K562 (cell line): ENCODE data around the gene BPIFB6.

Experiments
- CAMTA2 ChIP-seq: fragments of 250-450 bp; sonication (Bioruptor Pico); conservative IDR thresholded peaks from 2 replicates; pipeline ENCODE4 v1.5.1; 2022
- DPF2 ChIP-seq: fragments of 450-650 bp; IDR thresholded peaks from 2 replicates; pipeline ENCODE4 v1.6.1; 2016
- KAT2B ChIP-seq: IDR thresholded peaks from one replicate; pipeline ENCODE4 v1.6.1; 2012; ENCODE audit warnings: low read depth, mild to moderate bottlenecking, control low read depth, inconsistent platforms, low read length, moderate library complexity
- MXI1 ChIP-seq: IDR thresholded peaks from 2 replicates; pipeline ENCODE4 v1.6.1; 2011; ENCODE audit warnings: low read depth, mild to moderate bottlenecking, improper control_type of control experiment, low read length
- RBM39 ChIP-seq: fragments of 200-400 bp; formaldehyde crosslinking; optimal IDR thresholded peaks from 2 replicates; pipeline ENCODE3; 2018; ENCODE audit warnings: low read depth, low read length
- ZNF224 ChIP-seq: sonication (generic); formaldehyde crosslinking; IDR thresholded peaks from 2 replicates; pipeline ENCODE4 v1.8.0; 2022; ENCODE audit warnings: mild to moderate bottlenecking, missing genetic modification reagents
- TF ChIP-seq, protein P1 (sequence below), 3 experiments: IDR thresholded peaks in 2 of 3; conservative IDR thresholded peaks in 1 of 3; 2 replicates each; pipeline ENCODE4 v1.5.1; 2011 to 2012; ENCODE audit warnings: low read length in 3 of 3, mild to moderate bottlenecking in 3 of 3, control low read depth in 2 of 3, improper control_type of control experiment in 1 of 3, inconsistent platforms in 1 of 3, low read depth in 1 of 3, mixed read lengths in 1 of 3, moderate library complexity in 1 of 3; ENCODE audit not compliant: insufficient read depth in 2 of 3
- TF ChIP-seq, protein P2 (sequence below): sonication (generic); formaldehyde crosslinking; IDR thresholded peaks from 2 replicates; pipeline ENCODE4 v1.8.1; 2023; ENCODE audit warnings: mild to moderate bottlenecking, missing genetic modification reagents

DNA sequence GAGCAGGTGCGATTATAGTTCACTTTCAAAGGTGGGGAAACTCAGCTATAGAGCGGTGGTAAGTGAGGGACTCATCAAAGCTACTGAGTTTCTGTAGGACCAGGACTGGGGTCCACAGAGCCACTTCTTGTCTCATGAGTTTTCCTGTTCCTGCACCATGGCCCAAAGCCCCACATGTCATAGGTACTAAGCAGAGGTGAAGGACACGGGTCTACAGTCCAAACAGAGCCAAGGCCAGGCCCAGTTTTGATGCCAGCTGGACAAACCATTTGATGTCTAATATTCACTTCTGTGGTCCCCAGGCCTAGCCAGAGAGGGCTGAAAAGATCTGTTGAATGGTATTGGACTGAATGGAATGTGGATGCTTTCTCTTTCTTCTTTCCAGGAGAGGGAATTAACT, 11.0 kb downstream of the BPIFB6 start:
- TF ChIP-seq CAMTA2 (CRISPR knock-in tag) (no peak), KAT2B (no peak), MXI1 (no peak), DPF2 (no peak), RBM39 (no peak), ZNF224 (CRISPR knock-in tag) (no peak)
- TF ChIP-seq, protein P1, sequence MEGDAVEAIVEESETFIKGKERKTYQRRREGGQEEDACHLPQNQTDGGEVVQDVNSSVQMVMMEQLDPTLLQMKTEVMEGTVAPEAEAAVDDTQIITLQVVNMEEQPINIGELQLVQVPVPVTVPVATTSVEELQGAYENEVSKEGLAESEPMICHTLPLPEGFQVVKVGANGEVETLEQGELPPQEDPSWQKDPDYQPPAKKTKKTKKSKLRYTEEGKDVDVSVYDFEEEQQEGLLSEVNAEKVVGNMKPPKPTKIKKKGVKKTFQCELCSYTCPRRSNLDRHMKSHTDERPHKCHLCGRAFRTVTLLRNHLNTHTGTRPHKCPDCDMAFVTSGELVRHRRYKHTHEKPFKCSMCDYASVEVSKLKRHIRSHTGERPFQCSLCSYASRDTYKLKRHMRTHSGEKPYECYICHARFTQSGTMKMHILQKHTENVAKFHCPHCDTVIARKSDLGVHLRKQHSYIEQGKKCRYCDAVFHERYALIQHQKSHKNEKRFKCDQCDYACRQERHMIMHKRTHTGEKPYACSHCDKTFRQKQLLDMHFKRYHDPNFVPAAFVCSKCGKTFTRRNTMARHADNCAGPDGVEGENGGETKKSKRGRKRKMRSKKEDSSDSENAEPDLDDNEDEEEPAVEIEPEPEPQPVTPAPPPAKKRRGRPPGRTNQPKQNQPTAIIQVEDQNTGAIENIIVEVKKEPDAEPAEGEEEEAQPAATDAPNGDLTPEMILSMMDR (IDR thresholded peaks at IDR 0.05 in 2 of 3, conservative IDR thresholded peaks at IDR 0.05 in 1 of 3; ENCODE audit: insufficient read depth in 2 of 3, low read depth in 1 of 3, low read length in 3 of 3) = no peak
- TF ChIP-seq, protein P2, sequence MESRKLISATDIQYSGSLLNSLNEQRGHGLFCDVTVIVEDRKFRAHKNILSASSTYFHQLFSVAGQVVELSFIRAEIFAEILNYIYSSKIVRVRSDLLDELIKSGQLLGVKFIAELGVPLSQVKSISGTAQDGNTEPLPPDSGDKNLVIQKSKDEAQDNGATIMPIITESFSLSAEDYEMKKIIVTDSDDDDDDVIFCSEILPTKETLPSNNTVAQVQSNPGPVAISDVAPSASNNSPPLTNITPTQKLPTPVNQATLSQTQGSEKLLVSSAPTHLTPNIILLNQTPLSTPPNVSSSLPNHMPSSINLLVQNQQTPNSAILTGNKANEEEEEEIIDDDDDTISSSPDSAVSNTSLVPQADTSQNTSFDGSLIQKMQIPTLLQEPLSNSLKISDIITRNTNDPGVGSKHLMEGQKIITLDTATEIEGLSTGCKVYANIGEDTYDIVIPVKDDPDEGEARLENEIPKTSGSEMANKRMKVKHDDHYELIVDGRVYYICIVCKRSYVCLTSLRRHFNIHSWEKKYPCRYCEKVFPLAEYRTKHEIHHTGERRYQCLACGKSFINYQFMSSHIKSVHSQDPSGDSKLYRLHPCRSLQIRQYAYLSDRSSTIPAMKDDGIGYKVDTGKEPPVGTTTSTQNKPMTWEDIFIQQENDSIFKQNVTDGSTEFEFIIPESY (CRISPR knock-in tag) = no peak
